ENCODE measurements around the gene LCP2. TPM values are rescaled to one million over a fixed set of nuclear protein-coding genes. Genes with fewer than 3 reads are reported as not detected.

Gene LCP2
- total RNA-seq, result not detected in 2 replicates

DNA sequence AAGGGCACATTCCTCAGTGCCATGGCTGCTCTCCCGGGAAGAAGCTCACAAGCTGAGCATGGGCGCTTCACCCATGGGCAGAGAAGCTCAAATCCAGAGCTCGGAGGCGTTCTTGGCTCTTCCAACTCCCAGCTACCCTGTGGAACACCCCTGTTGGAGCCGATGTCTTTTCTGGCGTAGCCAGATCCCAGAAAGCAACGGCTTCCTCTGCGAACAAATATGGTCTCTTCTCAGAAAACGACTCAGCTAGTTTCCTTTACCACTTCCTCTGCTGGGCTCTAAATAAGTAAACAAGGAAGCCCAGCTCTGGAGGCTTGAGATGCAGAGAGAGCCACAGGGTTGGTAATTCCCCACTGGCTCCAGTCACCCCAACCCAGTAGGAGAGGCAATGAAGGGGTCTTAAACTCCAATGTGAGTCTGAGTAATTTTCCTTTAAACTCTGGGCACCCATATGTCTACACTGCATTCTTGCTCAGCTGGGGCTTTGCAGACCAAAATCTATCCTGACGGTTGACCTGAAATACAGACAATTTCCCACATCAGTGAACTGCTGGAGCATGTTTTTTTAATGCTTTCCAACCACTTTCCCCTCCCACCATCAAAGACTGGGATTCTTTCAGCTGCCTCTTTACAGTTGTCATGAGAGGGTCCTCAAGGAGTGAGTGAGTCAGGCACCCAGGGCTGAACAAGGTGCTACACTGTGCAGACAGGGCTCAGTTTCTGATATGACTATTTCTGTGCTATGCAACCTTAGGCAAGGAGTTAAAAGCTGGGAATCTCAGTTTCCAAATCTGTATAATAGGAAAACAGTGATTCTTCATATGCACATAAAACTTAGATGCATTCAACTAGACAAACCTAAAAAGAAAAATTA, at the start of gene LCP2:
TSS of gene LCP2 (minus strand) at position 189 of the 874 bp plus-strand sequence. CDS start at position 23, 166 bp downstream.

DNA sequence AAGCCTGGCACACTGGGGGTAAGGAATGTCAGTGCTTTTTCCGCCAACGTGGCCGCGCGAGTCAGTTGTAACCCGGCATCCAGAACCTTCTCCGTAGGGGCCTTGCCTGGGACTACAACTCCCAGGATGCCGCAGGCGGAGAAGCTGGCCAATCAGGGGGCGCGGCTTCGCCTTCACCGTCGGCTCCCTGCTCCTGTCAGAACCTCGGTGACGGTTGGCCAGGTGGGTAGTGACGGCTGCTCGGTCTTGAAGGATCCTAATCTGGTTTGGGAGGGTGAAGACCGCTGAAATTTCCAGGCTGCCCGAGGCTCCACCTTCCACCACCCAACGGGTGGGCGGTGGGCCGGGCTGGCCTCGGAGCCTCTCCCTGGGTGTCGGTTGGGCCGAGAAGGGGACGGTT, 64.8 kb downstream of the LCP2 start, which contains the start of gene C5orf58:
TSS of gene C5orf58 (plus strand) at position 200 of the 400 bp plus-strand sequence. CDS start 1,992 bp downstream, outside the sequence.

Other genes starting within 250 kb of the LCP2 start
- not detected in 2 replicates for gene FOXI1, start 191.9 kb downstream of the LCP2 start, total RNA-seq
- not detected in 2 replicates for gene C5orf58, start 64.8 kb downstream of the LCP2 start, total RNA-seq
- under 0.01 TPM in 1 of 2 replicates, not detected in the other for gene KCNMB1, start 91.6 kb upstream of the LCP2 start, total RNA-seq
- not detected in 2 replicates for gene KCNIP1, start 206.2 kb upstream of the LCP2 start, total RNA-seq